ENCODE results near the gene KCNK6.

The KCNK6 gene

GRCh38 chr19:38374332-38375097 lies 54.9 kb downstream of the KCNK6 start, which contains the start of gene PSMD8:
Gene PSMD8 (plus strand): TSS chr19:38374571. CDS start chr19:38374602, 31 bp downstream.
- H3K36me3 ChIP-seq = peaks cover 34% of the 10 kb centered on the region
- peaks cover 43% of the 10 kb centered on the region for H4K20me1 ChIP-seq
- peak within 1 kb of the TSS; percentile 85 for H3K4me3 ChIP-seq
- H3K27me3 ChIP-seq = no peaks in the 10 kb centered on the region
- H3K27ac ChIP-seq = peak within 1 kb of the TSS; percentile 94
- H3K4me1 ChIP-seq = peaks cover 22% of the 10 kb centered on the region
- peak within 1 kb of the TSS; percentile 94 for H3K9ac ChIP-seq
- peak within 1 kb of the TSS; percentile 99 for H3K4me2 ChIP-seq
- TF ChIP-seq Cebpa-rat (IDR thresholded peaks at IDR 0.05) = no peak
- no peaks in the 10 kb centered on the region for H3K9me3 ChIP-seq

DNA sequence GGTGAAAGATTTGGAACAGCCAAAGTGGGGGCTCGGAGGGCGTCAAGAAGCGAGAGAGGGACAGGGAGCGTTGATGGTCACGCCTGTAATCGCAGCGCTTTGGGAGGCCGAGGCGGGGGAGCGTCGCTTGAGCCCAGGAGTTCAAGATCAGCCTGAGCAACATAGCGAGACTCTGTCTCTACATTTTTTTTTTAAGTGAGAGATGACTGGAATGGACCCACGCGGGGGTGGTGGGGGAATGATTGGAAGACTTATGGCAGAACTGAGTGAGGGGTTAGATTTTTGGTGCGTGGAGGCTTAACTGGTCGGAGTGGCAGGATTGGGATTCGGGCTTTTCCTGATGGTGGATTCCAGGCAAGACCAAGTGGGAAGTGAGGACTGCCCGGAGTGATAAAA lies 55.5 kb downstream of the KCNK6 start:
- peak overlapping the region; percentile 94 for H3K9ac ChIP-seq
- no peak for TF ChIP-seq Cebpa-rat (IDR thresholded peaks at IDR 0.05)
- peaks cover 49% of the 10 kb centered on the region for H4K20me1 ChIP-seq
- H3K36me3 ChIP-seq = peaks cover 40% of the 10 kb centered on the region
- H3K4me2 ChIP-seq = peak overlapping the region; percentile 99
- no peaks in the 10 kb centered on the region for H3K27me3 ChIP-seq
- peak overlapping the region; percentile 94 for H3K27ac ChIP-seq
- peaks cover 22% of the 10 kb centered on the region for H3K4me1 ChIP-seq
- H3K9me3 ChIP-seq = no peaks in the 10 kb centered on the region
- H3K4me3 ChIP-seq = peak overlapping the region; percentile 85

DNA sequence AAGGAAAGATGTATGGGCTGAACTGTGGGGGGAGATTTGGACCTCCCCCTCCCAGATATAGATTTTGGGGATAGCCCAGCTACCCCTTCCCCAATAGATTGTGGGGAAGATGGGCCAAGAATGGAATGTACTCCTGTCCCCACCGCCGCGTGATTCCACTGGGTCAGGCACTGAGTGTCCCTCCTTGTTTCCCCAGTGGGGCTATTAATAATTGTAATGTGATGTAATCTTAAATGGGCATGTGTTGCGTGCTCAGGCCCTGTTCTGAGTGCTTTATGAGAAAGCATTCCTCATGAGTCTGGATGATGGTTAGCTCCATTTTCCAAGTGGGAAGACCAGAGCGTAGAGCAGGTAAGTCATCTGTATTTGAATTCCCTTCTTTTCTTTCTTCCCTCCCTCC lies 56.1 kb downstream of the KCNK6 start:
- Histone ChIP-seq H3K27ac (peak overlapping the region; percentile 94), H3K27me3 (no peaks in the 10 kb centered on the region), H3K9me3 (no peaks in the 10 kb centered on the region), H3K4me1 (peaks cover 22% of the 10 kb centered on the region), H3K9ac (peak overlapping the region; percentile 94), H3K4me3 (peak overlapping the region; percentile 85), H3K4me2 (peak overlapping the region; percentile 99), H4K20me1 (peaks cover 54% of the 10 kb centered on the region), H3K36me3 (peaks cover 46% of the 10 kb centered on the region)
- no peak for TF ChIP-seq Cebpa-rat (IDR thresholded peaks at IDR 0.05)

DNA sequence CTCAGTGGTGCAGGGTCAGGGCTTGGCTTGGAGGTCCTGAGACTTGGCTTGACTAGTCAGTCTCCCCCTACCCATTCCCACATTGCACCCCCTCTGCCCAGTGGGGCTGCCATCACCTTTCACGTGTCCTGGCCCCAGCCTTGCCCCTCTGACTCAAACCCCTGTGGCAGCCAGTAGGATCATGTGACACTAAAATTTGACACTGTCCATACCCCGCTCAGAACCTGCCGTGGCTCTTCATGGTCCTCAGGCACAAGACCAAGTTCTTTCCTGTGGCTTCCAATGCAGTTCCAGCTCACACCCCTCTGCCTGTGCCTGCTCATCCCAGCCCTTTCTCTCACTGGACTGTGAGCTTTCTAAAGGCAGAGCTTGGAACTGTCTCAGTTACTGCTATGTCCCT lies 56.9 kb downstream of the KCNK6 start:
- Histone ChIP-seq H3K36me3 (peaks cover 55% of the 10 kb centered on the region), H4K20me1 (peaks cover 63% of the 10 kb centered on the region), H3K27ac (no peak overlapping the region)

DNA sequence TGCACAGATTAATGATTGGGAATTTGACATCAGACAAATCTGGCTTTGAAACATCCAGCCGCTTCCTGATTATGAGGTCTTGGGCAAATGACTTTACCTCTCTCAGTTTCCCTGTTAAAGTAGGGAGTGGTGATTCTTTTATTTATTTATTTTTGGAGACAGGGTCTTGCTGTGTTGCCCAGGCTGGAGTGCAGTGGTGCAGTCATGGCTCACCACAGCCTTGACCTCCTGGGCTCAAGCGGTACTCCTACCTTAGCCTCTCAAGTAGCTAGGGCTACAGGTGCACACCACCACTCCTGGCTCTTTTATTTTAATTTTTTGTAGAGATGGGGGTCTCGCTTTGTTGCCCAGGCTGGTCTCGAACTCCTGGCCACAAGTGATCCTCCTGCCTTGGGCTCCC lies 57.4 kb downstream of the KCNK6 start:
- no peak overlapping the region for H3K4me3 ChIP-seq
- H3K9me3 ChIP-seq = no peaks in the 10 kb centered on the region
- no peaks in the 10 kb centered on the region for H3K27me3 ChIP-seq
- no peak overlapping the region for H3K27ac ChIP-seq
- no peak for TF ChIP-seq Cebpa-rat (IDR thresholded peaks at IDR 0.05)
- H3K36me3 ChIP-seq = peaks cover 59% of the 10 kb centered on the region
- H3K9ac ChIP-seq = no peak overlapping the region
- H3K4me1 ChIP-seq = peaks cover 22% of the 10 kb centered on the region
- H3K4me2 ChIP-seq = 0 out of 2 replicates have a peak overlapping the region, but pooled peaks have one; percentile 99
- H4K20me1 ChIP-seq = peaks cover 67% of the 10 kb centered on the region

More for the DNA sequence above, 56.9 kb downstream of the KCNK6 start:
- Histone ChIP-seq H3K4me2 (peak overlapping the region; percentile 99), H3K9ac (no peak overlapping the region), H3K27me3 (no peaks in the 10 kb centered on the region), H3K4me3 (no peak overlapping the region), H3K9me3 (no peaks in the 10 kb centered on the region), H3K4me1 (peaks cover 22% of the 10 kb centered on the region)
- TF ChIP-seq Cebpa-rat (IDR thresholded peaks at IDR 0.05) = no peak

GRCh38 chr19:38378866-38379265 lies 59.2 kb downstream of the KCNK6 start:
- H4K20me1 ChIP-seq = peaks cover 86% of the 10 kb centered on the region
- H3K4me2 ChIP-seq = no peak overlapping the region
- H3K4me3 ChIP-seq = no peak overlapping the region
- H3K9ac ChIP-seq = no peak overlapping the region
- H3K36me3 ChIP-seq = peaks cover 78% of the 10 kb centered on the region
- no peaks in the 10 kb centered on the region for H3K9me3 ChIP-seq
- H3K27ac ChIP-seq = no peak overlapping the region
- H3K4me1 ChIP-seq = peaks cover 19% of the 10 kb centered on the region
- H3K27me3 ChIP-seq = no peaks in the 10 kb centered on the region; the same call in 1 of the 2 replicates
- no peak for TF ChIP-seq Cebpa-rat (IDR thresholded peaks at IDR 0.05)

DNA sequence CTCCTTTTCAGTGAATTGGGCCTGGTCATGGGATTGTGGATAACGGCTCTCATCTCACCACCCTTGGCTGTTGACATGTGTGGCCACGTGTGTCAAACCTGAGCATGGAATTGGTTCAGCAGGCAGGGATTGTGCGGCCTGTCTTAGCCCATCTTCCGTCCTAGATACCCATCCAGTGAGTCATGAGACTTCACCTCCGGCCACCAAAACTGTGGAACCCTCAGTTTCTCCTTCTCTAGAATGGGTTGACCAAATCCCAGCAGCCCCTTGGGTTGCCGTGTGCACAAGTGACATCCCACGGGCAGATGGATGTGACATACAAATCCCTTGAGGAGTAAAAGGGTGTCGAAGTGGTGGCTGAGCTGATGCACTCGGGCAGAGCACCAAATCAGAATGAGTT lies 61.5 kb downstream of the KCNK6 start:
- H3K9me3 ChIP-seq = no peaks in the 10 kb centered on the region
- H3K4me1 ChIP-seq = peaks cover 19% of the 10 kb centered on the region
- TF ChIP-seq Cebpa-rat (IDR thresholded peaks at IDR 0.05) = no peak
- H3K4me3 ChIP-seq = no peak overlapping the region
- H3K9ac ChIP-seq = no peak overlapping the region
- peaks cover 99% of the 10 kb centered on the region for H3K36me3 ChIP-seq
- H3K27ac ChIP-seq = no peak overlapping the region
- H3K4me2 ChIP-seq = no peak overlapping the region
- H3K27me3 ChIP-seq = peaks cover 22% of the 10 kb centered on the region
- peaks cover 99% of the 10 kb centered on the region for H4K20me1 ChIP-seq
